Aorta (tissue), 5 donors: ENCODE measurements around the gene C16orf96. TPM values are rescaled to one million over a fixed set of nuclear protein-coding genes. Genes with fewer than 3 reads are reported as not detected.

Experiments
- ATAC-seq: fragments of 200-7000 bp; cut with Tn5 transposase; one replicate; pipeline ENCODE4 v1.9.1; 2022; ENCODE audit warnings: moderate library complexity; ENCODE audit not compliant: low FRiP score
- DNase-seq, 2 donors: peaks; one replicate each; pipeline ENCODE4 v3.0.0-alpha.2; 2020
- H3K27ac ChIP-seq, 2 donors: one replicate each; pipeline ENCODE4 v1.5.1; 2013; ENCODE audit warnings: low read length in 2 of 2, mild to moderate bottlenecking in 2 of 2, moderate library complexity in 2 of 2, control low read depth in 1 of 2, inconsistent platforms in 1 of 2, low read depth in 1 of 2
- H3K27me3 ChIP-seq, 2 donors: one replicate each; pipeline ENCODE4 v1.6.1; 2013; ENCODE audit warnings: control low read depth in 1 of 2, low read length in 1 of 2, mild to moderate bottlenecking in 1 of 2, moderate library complexity in 1 of 2; ENCODE audit not compliant: insufficient read depth in 2 of 2, control insufficient read depth in 1 of 2
- H3K36me3 ChIP-seq, 2 donors: one replicate each; pipeline ENCODE4 v1.6.1; 2013; ENCODE audit warnings: control low read depth in 1 of 2, low read length in 1 of 2, mild to moderate bottlenecking in 1 of 2; ENCODE audit not compliant: insufficient read depth in 2 of 2, control insufficient read depth in 1 of 2
- H3K4me1 ChIP-seq, 2 donors: one replicate each; pipeline ENCODE4 v1.6.1; 2013; ENCODE audit warnings: low read length in 2 of 2, control low read depth in 1 of 2, mild to moderate bottlenecking in 1 of 2, moderate library complexity in 1 of 2; ENCODE audit not compliant: insufficient read depth in 2 of 2, control insufficient read depth in 1 of 2
- H3K4me3 ChIP-seq, 2 donors: one replicate each; pipeline ENCODE4 v1.5.1; 2013; ENCODE audit warnings: low read length in 2 of 2, control low read depth in 1 of 2, mild to moderate bottlenecking in 1 of 2
- H3K9me3 ChIP-seq: one replicate; pipeline ENCODE4 v1.6.1; 2013; ENCODE audit warnings: mild to moderate bottlenecking, low read length; ENCODE audit not compliant: control insufficient read depth
- WGBS, 2 donors: extraction: QIAGEN DNeasy Blood & Tissue Kit; methylation state at CpG; one replicate each; pipeline ENCODE4 v1.1.7; 2013; 5-methylcytosine and 5-hydroxymethylcytosine counted together
- intact Hi-C, 2 donors: fragments of 100-400 bp; cut with DNase I; formaldehyde crosslinking; loops; one replicate each; pipeline versions ENCODE4 v1.14.2 to v1.15.0; 2022
- long read RNA-seq, 2 donors: library from polyadenylated mRNA; unstranded; transcript quantifications; one replicate each; pipeline ENCODE4 v2.0.0, GENCODE V29; 2020 to 2021
- polyA plus RNA-seq, 2 donors: library from polyadenylated mRNA; stranded (reverse); fragments of 200-250 nt; gene quantifications; one replicate each; pipeline ENCODE4 v1.2.3, GENCODE V29; 2013
- total RNA-seq, 2 donors: library from RNA; stranded (reverse); fragmentation: NEBNext Ultra II Directional; extraction: Animal tissue kit (Norgen Biotek cat#: 25700); gene quantifications; one replicate each; pipeline ENCODE4 v1.2.1, GENCODE V29; 2021
- donor health status: healthy with polysubstance abuse.
- donor health status: Bipolar disorder and iron deficiency.
- donor health status: DM: no; HTN: no; CAD: no.
- donor health status: DM: no; HTN: no; CAD: no.
- donor health status: DM: yes; HTN: yes; CAD: no.

C16orf96 gene
- total RNA-seq (under 1 TPM; 0.13 to 0.24 TPM), polyA plus RNA-seq (not detected)
- long read RNA-seq, donor 1, partial matches to known transcripts, result 0 of 2 reads
- long read RNA-seq, donor 1, other reads (novel, unspliced or antisense), result 2 of 2 reads
- long read RNA-seq, donor 2, result 0 reads

- Histone ChIP-seq H3K36me3 (no peaks in the 10 kb centered on the region), H3K4me3 (no peak within 1 kb of the TSS), H3K27ac (no peak within 1 kb of the TSS), H3K4me1 (no peaks in the 10 kb centered on the region), H3K9me3 (no peaks in the 10 kb centered on the region), H3K27me3 (no peaks in the 10 kb centered on the region)
- no peak for ATAC-seq
- no peak for DNase-seq
- WGBS, 2 donors, result 64% methylated on average over 4 of the region's 4 CpGs
- intact Hi-C loops, result no loop called here
Observed at GRCh38 chr16:4556112-4556511, at the start of gene C16orf96. Gene C16orf96, plus strand, starts transcription at chr16:4556340. Its CDS starts 150 bp downstream, at chr16:4556490.

GRCh38 chr16:4506450-4506849 is 49.7 kb upstream of the C16orf96 start:
- Histone ChIP-seq H3K4me1 (no peaks in the 10 kb centered on the region), H3K27ac (no peak overlapping the region), H3K36me3 (peaks cover 0 to 4% of the 10 kb centered on the region in 2 donors), H3K4me3 (no peak overlapping the region), H3K9me3 (no peaks in the 10 kb centered on the region), H3K27me3 (no peaks in the 10 kb centered on the region)
- peak; percentile 75 for ATAC-seq
- DNase-seq, result peak in 1 of 2 donors; percentile 67
- intact Hi-C loops, result loop anchor here (2.0 to 10.0 kb wide), 3 partner anchors 42 to 448 kb away; partner anchors contain the start of genes SEC14L5 (in 1 of the 2) and UBALD1 (in 1 of the 2)
- 1 to 3% methylated on average over 3 of the region's 3 CpGs for WGBS, 2 donors

DNA sequence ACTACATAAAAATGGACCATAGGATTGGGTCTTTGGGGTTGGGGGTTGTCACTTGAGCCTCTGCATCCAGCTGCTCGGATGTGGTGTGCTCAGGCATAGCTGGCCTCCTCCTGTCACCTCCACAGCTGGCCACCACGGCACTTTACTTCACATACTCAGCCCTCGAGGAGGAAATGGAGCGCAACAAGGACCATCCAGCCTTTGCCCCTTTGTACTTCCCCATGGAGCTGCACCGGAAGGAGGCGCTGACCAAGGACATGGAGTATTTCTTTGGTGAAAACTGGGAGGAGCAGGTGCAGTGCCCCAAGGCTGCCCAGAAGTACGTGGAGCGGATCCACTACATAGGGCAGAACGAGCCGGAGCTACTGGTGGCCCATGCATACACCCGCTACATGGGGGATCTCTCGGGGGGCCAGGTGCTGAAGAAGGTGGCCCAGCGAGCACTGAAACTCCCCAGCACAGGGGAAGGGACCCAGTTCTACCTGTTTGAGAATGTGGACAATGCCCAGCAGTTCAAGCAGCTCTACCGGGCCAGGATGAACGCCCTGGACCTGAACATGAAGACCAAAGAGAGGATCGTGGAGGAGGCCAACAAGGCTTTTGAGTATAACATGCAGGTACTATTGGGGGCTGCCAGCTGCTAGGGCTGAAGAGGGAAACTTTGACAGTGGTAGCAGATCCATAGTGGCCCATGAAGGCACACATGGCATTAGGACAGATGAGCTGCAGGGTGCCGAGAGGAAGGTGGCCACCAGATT is 48.4 kb upstream of the C16orf96 start:
- 91 to 92% methylated on average over 17 of the region's 17 CpGs for WGBS, 2 donors
- H3K4me1 ChIP-seq, result no peaks in the 10 kb centered on the region
- H3K36me3 ChIP-seq, result peaks cover 0 to 4% of the 10 kb centered on the region in 2 donors
- intact Hi-C loops, result loop anchor here (2.0 to 10.0 kb wide), 3 partner anchors 41 to 447 kb away; partner anchors contain the start of genes SEC14L5 (in 1 of the 2) and UBALD1 (in 1 of the 2)
- no peak overlapping the region for H3K4me3 ChIP-seq
- H3K9me3 ChIP-seq, result no peaks in the 10 kb centered on the region
- no peaks in the 10 kb centered on the region for H3K27me3 ChIP-seq
- H3K27ac ChIP-seq, result no peak overlapping the region
- peak in 1 of 2 donors; percentile 37 for DNase-seq
- ATAC-seq, result no peak

DNA sequence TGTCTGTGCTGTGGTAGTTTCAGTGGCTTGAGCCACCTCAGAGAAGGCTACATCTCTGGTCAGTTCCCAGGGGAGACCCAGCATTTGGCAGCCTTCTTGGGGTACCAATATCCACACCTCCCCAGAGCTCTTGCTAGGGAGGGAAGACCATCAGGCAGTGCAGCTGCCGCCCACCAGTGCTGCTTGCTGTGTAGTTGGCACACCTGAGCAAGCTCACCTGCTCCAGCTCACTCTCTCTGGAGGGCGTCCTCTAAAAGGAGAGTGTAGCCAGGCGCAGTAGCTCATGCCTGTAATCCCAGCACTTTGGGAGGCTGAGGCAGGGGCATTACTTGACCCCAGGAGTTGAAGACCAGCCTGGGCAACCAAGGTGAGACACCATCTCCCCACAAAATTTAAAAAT is 47.3 kb upstream of the C16orf96 start:
- intact Hi-C loops, result loop anchor here in 1 of 2 donors (10.0 kb wide), 2 partner anchors 106 to 446 kb away; partner anchors contain the start of genes SEC14L5 and UBALD1
- Histone ChIP-seq H3K27ac (no peak overlapping the region), H3K4me1 (no peaks in the 10 kb centered on the region), H3K9me3 (no peaks in the 10 kb centered on the region), H3K27me3 (no peaks in the 10 kb centered on the region), H3K36me3 (peaks cover 0 to 4% of the 10 kb centered on the region in 2 donors), H3K4me3 (no peak overlapping the region)
- WGBS, 2 donors, result 94 to 97% methylated on average over 3 of the region's 3 CpGs
- ATAC-seq (no peak), DNase-seq (peak; percentile 23 to 66)

- peak; percentile 29 to 57 for DNase-seq
- intact Hi-C loops, result loop anchor here in 1 of 2 donors (10.0 kb wide), 2 partner anchors 105 to 445 kb away; partner anchors contain the start of genes SEC14L5 and UBALD1
- ATAC-seq, result no peak
- Histone ChIP-seq H3K36me3 (peaks cover 0 to 4% of the 10 kb centered on the region in 2 donors), H3K4me1 (no peaks in the 10 kb centered on the region), H3K4me3 (no peak overlapping the region), H3K9me3 (no peaks in the 10 kb centered on the region), H3K27me3 (no peaks in the 10 kb centered on the region), H3K27ac (no peak overlapping the region)
- 86% methylated on average over 8 of the region's 8 CpGs for WGBS, 2 donors
Observed at GRCh38 chr16:4509420-4509819, 46.7 kb upstream of the C16orf96 start.

DNA sequence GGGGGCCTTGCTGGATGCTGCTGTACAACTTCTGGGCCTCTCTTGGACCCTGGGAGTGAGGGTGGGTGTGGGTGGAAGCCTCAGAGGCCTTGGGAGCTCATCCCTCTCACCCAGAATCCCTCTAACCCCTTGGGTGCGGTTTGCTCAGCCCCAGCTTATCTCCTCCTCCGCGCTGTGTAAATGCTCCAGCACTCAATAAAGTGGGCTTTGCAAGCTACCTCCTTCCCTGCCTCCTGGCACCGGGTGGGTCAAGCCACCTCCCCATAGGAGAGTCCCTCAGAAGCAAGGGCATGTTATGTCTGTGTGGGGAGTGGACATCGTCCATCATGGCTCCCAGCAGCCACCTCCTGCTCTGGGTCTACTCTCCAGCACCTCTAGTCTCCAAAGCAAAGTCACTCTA is 46.0 kb upstream of the C16orf96 start:
- Histone ChIP-seq H3K27me3 (no peaks in the 10 kb centered on the region), H3K36me3 (peaks cover 0 to 4% of the 10 kb centered on the region in 2 donors), H3K4me3 (no peak overlapping the region), H3K4me1 (no peaks in the 10 kb centered on the region), H3K27ac (no peak overlapping the region), H3K9me3 (no peaks in the 10 kb centered on the region)
- intact Hi-C loops, result no loop called here
- peak; percentile 24 to 53 for DNase-seq
- no peak for ATAC-seq
- WGBS, 2 donors, result 70 to 81% methylated on average over 5 of the region's 5 CpGs

DNA sequence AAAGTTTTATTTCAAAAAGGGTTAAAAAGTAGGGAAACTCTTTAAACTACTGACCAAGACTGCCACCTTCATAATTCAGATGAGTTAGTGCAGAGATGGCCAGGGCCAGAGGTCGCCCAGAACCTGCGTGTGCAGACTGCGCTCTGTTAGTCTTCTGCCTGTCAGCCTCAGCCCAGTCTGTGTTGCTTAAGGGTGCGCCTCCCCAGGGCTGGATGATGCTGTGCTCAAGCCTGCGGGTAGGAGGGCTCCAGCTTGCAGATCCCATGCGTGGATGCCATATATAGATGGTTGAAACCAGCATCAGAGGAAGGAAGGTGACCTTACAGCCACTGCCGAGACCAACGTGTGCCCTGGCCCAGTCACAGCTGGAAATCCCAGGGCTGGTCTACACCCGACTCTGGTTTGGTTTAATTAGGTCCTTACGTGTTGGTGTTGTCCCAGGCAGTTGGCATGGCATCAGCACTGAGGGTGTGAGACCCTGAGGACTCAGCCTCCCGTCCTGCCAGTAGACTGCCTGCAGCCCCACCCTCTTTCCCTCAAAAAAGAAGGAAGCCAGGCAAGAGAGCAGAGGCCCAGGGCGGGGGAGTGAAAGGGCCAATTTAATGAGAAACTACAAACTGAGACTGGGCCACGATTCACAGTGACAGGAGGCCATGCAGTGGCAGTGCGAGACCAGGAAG is 45.3 kb upstream of the C16orf96 start:
- peaks cover 0 to 4% of the 10 kb centered on the region in 2 donors for H3K36me3 ChIP-seq
- ATAC-seq, result no peak
- intact Hi-C loops, result no loop called here

DNA sequence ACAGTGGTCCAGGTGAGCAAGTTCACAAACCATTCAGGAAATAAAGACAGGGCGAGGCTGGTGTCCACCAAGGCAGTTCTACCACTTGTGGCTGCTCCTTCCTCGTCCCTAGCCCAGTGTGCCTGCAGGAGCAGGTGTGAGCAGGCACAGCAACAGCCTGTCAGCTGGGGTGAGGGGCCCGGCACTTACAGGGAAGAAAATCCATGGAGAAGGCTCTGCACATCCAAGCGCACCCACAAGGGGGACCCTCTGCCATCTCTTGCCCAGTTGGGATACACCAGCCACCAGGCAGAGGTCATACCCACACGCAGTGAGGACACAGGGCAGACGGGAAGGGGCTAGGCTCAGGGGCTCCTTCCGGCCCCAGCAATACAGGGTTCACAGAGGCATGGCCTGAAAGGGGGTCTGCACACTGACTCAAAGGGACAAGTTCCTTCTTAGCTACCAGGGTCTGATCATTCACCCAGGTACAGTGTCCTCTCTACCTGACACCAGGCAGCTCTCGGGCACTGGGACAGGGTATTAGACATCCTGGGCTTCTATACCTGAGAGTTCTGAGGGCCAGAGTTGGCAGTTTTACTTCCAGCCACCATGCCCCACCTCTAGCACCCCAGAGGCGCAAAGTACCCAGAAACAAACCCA is 44.6 kb upstream of the C16orf96 start:
- Histone ChIP-seq H3K4me1 (no peaks in the 10 kb centered on the region), H3K4me3 (no peak overlapping the region), H3K27me3 (no peaks in the 10 kb centered on the region), H3K36me3 (peaks cover 0 to 4% of the 10 kb centered on the region in 2 donors), H3K27ac (no peak overlapping the region), H3K9me3 (no peaks in the 10 kb centered on the region)
- no peak for ATAC-seq
- 60 to 65% methylated on average over 9 of the region's 9 CpGs for WGBS, 2 donors
- intact Hi-C loops, result no loop called here
- DNase-seq, result peak; percentile 51 to 77

More for the DNA sequence above, 45.3 kb upstream of the C16orf96 start:
- H3K4me1 ChIP-seq, result no peaks in the 10 kb centered on the region
- WGBS, 2 donors, result 67 to 72% methylated on average over 14 of the region's 14 CpGs
- H3K4me3 ChIP-seq, result no peak overlapping the region
- no peaks in the 10 kb centered on the region for H3K27me3 ChIP-seq
- peak; percentile 29 to 59 for DNase-seq
- H3K27ac ChIP-seq, result no peak overlapping the region
- no peaks in the 10 kb centered on the region for H3K9me3 ChIP-seq
